Iris pigment epithelial cell (primary cell): Measurements from ENCODE around the gene ST6GALNAC3.
"Not testable (repeated sequence)": the region's sequence is repeated elsewhere in the genome, so short reads cannot be mapped to it uniquely, and the experiment has no call there.

Experiments
- DNase-seq: peaks from one replicate; pipeline ENCODE4 v3.0.0-alpha.2; 2011; ENCODE audit warnings: low read depth

ST6GALNAC3 gene

GRCh38 chr1:76640092-76640491 is 565.5 kb downstream of the ST6GALNAC3 start:
- peak; percentile 27 for DNase-seq

GRCh38 chr1:76640723-76641122 is 566.2 kb downstream of the ST6GALNAC3 start:
- DNase-seq = no peak

GRCh38 chr1:76644139-76644538 is 569.6 kb downstream of the ST6GALNAC3 start:
- no peak for DNase-seq

DNA sequence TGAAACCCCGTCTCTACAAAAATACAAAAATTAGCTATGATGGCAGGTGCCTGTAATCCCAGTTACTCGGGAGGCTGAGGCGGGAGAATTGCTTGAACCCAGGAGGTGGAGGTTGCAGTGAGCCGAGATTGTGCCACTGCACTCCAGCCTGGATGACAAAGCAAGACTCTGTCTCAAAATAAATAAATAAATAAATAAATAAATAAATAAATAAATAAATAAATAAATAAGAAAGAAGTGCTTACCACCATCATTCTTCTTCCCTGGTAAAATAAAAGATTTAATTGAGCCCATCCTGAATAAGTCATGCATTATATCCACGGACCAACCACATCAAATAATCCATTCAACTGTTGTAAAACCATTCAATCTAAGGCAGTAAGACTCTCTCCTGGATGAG is 578.3 kb downstream of the ST6GALNAC3 start:
- not testable (repeated sequence) for DNase-seq

GRCh38 chr1:76657623-76658022 is 583.1 kb downstream of the ST6GALNAC3 start:
- no peak for DNase-seq

GRCh38 chr1:76659171-76659940 is 584.8 kb downstream of the ST6GALNAC3 start:
- peak; percentile 8 for DNase-seq

- no peak for DNase-seq
Measured at GRCh38 chr1:76661531-76661930, 587.0 kb downstream of the ST6GALNAC3 start.

DNA sequence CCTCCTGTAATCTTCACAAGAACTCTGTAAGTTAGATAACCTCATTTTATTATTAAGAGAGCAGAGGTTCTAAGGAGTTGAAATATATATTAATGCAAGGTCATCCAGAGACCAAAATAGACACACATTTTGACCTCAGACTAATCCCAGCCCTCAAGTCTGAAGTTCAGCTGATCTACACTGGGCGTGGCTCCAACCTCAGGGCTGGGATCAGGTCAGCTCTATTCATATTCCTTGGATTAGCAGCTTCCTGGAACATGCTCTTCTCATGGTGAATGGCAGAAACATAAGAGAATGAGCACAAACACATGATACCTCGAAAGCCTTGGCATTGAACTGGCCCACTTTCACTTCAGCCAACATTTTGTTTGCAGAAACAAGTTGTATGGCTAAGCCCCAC is 592.0 kb downstream of the ST6GALNAC3 start:
- no peak for DNase-seq

DNA sequence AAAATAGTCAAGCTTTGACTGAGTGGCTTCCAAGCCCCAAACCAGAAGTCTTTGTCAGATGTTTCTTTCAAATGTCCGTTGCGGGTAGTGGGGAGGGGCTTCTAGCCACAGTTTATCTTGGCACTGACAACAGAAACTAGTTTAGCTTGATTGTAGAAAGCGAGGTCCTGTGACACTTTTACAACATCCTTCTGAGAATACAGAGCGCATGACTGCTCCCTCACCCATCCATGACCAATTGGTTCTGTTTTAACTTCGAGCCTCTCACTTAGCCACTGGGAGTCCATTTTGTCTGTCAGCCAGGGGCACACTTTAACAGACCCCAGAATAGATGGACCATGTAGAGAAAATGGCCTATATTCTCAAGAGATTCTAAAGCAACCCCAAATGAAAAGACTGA is 593.5 kb downstream of the ST6GALNAC3 start:
- DNase-seq = no peak

DNA sequence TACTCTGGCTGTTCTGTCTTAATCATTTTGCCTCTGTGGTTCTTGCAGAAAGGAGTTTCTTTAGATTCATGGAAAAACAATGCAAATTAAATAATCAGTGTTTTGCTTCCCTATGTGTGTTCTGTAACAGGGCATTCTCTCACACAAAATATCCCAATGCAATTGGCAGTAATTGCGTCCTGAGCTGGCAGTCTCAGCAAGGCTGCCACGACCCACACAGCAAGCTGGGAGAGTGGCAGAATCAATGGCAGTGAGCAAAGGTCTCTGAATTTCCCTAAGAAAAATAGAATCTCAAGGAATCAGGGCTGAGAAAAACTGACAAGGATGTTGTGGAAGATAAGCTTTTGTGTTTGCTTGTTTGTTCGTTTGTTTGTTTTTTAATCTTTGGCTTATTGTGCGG is 594.6 kb downstream of the ST6GALNAC3 start:
- DNase-seq = no peak

GRCh38 chr1:76669624-76670315 is 595.2 kb downstream of the ST6GALNAC3 start:
- DNase-seq = no peak

DNA sequence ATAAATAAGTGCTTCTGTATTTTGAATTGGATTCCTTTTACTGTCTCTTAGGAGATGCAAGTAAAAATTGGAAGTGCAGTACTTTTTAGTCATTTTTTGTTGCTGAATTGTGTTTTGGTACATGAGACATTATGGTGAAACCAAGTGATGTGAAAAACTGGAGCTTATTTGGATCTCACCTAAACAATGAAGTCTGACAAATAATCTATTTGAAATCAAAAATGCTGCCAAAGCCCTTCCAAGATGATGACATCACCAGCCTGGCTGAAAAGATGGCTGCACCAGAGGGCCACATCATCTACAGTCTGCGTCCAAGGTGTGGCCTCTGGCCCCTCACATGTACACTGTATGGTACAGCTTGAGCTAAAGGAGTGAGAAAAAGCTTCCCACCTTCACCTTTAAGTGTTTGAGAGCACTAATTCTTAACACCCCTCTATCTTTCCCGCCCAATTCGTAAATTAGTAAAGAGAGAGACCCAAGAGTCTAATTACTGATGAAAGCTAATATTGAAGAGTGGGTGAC is 600.2 kb downstream of the ST6GALNAC3 start:
- no peak for DNase-seq

GRCh38 chr1:76677416-76678405 is 603.2 kb downstream of the ST6GALNAC3 start:
- DNase-seq = no peak

DNA sequence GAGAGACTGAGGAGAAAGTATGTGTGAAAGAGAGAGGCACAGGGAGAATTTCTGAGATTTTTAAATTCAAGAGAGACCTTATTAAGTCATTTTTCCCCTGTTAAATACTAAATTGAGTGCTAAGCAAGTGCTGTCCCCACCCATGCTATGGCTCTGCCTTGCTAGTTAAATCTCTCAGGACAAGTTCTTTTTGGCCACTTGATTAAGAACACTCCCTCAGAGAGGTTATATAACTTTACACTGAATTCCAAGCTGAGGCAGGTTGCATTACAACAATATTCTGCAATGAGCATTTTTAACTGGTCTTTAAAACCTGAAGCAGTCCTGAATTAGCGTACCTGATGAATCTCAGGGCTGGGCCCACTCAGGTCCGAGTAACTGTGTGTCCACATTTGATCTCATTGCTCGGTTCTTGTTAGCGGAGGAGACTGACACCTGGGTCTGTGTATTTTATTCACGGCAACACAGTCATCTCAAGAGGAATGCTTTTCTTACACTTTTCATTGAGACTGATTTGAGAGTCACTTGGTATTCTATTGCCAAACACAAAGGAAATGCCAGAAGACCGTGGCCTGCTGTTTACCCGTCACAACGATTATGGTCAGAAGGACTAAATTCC is 605.1 kb downstream of the ST6GALNAC3 start:
- DNase-seq = no peak

DNA sequence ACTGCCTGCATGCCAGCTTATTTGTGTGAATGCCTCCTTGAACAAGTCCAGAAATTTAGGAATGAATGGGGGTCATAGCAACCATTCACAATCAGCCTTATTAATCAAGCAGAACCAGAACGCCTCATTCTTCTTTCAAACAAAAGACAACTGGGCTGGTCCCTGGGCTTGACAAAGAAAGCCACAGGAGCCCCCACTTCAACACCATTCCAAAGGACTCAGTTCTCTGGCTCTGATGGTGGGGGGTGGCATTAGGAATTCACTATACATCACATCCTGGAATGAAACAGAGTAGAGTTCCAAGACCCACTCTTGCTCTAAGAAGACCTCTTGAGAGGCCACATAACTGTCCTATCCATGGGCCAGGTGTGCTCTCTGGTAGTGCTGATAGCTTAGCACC is 606.1 kb downstream of the ST6GALNAC3 start:
- no peak for DNase-seq

DNA sequence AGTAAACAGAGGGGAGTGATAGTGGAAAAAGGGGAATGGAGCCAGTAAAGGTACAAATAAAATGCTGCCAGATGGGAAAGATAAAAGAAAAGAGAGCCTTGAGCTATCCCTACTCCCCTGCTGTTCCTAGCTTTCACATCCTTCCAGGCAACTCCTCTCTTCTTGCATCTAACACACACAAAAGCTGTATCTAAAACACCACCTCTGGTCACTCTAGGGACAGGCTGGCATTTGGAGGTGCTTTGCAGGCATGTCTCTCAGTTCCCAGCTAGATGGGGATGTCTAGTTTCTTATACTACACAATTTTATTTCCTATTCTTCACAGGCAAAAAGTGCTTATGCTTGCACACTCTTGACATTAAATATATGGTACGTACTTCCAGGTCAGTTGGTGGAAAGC is 607.6 kb downstream of the ST6GALNAC3 start:
- no peak for DNase-seq
